Right ventricle myocardium inferior (tissue), 1 donor: Measurements from ENCODE around the gene TSPAN17. TPM values are rescaled to one million over a fixed set of nuclear protein-coding genes. Genes with fewer than 3 reads are reported as not detected.
"Not testable (repeated sequence)": the region's sequence is repeated elsewhere in the genome, so short reads cannot be mapped to it uniquely, and the experiment has no call there.

Experiments used
- ATAC-seq: fragments of 200-7000 bp; cut with Tn5 transposase; one replicate; pipeline ENCODE4 v1.9.1; 2020; ENCODE audit warnings: mild to moderate bottlenecking, moderate library complexity
- DNase-seq: peaks from one replicate; pipeline ENCODE4 v3.0.0; 2021; ENCODE audit errors: missing footprints
- intact Hi-C: fragments of 100-400 bp; cut with DNase I; formaldehyde crosslinking; loops from one replicate; pipeline ENCODE4 v1.11.0; 2022
- microRNA-seq: library from miRNA; unstranded; fragments of <30 nt; microRNA quantifications from one replicate; pipeline ENCODE4 v1.2.0, GENCODE V29; 2020
- total RNA-seq: library from RNA; stranded (reverse); fragmentation: NEBNext Ultra II Directional; extraction: Animal tissue kit (Norgen Biotek cat#: 25700); gene quantifications from one replicate; pipeline ENCODE4 v1.2.1, GENCODE V29; 2021
- donor health status: DM: no; HTN: yes; CAD: no; lungs with severe emphysema.

The TSPAN17 gene
- total RNA-seq, 1 donor from 2014 or later: 30.0 TPM

DNA sequence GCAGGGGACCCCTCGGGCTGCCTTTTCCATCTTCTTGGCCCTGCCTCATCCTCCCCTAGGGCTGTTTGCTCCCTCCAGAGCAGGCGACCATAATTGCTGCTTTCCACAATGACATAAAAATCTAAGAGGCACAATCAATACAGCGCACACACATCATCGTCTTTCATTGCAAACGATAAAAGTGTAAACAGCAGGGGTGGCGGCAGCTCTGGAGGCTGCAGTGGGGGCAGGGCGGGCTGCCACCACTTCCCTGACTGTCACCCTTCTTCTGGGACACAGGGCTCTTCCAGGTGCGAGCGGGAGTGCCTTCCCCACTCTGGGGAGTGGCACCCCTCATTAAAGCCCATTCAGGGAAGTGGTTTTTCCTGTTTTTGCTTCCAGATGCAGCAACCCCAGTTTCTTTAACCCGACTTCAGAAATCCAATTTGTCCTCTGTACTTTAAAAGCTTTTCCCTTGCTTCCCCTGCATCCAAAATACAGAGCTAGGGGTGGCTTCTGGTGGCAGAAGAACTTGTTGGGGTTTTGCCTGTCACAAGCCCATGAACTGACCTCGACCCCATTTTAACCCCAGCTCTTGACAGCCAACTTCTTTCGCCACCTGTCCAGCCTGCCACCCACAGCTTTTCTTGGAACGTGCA lies 45.7 kb downstream of the TSPAN17 start:
- DNase-seq: no peak
- no peak for ATAC-seq
- intact Hi-C loops: no loop called here

DNA sequence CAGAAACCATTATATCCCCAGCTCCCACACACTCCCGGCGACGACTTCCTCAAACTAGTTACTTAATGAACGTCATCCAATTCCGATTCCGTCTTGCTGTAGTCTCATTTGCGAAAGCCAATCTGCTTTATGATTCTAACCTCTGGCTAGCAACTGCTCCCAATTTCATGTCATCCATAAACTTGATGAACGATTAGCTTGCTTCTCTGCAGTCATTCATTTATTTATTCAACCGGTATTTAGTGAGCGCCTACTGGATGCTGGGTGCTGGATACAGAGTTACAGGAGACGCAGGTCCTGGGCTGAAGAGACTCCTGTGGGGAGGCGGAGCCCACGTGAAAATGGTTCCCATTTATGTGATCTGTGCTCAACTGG lies 46.2 kb downstream of the TSPAN17 start:
- no peak for ATAC-seq
- intact Hi-C loops: no loop called here
- DNase-seq: no peak

GRCh38 chr5:176694146-176694545 lies 46.9 kb downstream of the TSPAN17 start:
- DNase-seq: no peak
- intact Hi-C loops: no loop called here
- ATAC-seq: no peak

DNA sequence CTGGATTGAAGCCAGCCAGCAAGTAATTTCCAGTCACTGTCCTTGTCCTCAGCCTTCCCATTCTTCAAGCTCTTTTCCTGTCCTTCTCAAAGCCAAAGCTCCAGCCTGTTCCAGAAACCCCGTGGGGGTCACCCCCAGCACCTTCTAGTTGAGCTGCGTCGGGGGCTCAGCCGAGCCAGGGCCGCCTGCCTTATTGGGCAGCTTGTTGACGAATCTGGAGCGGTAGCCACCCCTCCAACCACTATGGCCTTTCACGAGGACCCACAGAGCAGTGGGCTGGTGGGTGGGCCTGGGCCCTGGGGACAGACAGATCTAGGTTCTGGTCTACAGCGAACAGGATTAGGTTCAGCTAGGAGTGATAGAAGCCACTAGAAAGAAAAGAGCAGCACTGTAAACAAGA lies 47.3 kb downstream of the TSPAN17 start:
- DNase-seq (no peak), ATAC-seq (no peak)
- intact Hi-C loops: no loop called here

DNA sequence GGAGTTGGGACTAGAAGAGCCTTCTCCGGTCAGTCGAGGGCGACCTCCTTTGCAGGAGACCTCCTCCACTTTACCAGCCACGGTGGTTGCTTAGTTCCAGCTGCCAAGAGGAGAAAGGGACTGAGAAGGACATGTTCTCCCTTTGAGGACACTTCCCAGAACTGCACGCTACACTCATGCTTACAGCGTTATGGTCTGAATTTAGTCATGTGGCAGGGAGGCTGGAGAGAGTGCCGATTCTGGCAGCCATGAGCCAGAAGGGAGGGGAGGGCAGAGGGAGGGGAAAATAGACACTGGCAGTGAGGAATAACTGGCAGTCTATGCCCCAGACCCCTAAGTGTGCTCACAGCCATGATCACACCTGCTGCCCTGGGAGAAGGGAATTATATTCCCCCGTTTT lies 47.8 kb downstream of the TSPAN17 start:
- intact Hi-C loops: no loop called here
- peak; percentile 76 for ATAC-seq
- DNase-seq: no peak

- no peak for ATAC-seq
- no peak for DNase-seq
- intact Hi-C loops: no loop called here
Observed at GRCh38 chr5:176697267-176697933, 50.1 kb downstream of the TSPAN17 start.

- ATAC-seq: no peak
- no peak for DNase-seq
- intact Hi-C loops: no loop called here
Observed at GRCh38 chr5:176697934-176698538, 50.8 kb downstream of the TSPAN17 start.

DNA sequence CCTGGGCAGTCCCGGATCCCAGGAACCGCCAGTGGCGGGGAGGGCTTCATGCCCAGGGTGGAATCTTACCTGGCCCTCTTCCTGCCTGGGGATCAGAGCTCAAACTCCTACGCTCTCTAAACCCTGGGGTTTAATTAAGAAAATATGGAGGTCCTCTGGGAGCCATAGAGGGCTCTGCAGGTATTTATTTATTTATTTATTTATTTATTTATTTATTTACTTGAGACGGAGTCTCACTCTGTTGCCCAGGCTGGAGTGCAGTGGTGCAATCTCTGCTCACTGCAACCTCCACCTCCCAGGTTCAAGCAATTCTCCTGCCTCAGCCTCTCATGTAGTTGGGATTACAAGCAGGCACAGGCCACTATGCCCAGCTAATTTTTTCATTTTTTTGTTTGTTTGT lies 52.2 kb downstream of the TSPAN17 start:
- DNase-seq, ATAC-seq, intact Hi-C loops: not testable (repeated sequence)

GRCh38 chr5:176700239-176700847 lies 53.1 kb downstream of the TSPAN17 start:
- intact Hi-C loops: no loop called here
- no peak for DNase-seq
- no peak for ATAC-seq

- DNase-seq: no peak
- intact Hi-C loops: no loop called here
- no peak for ATAC-seq
Observed at GRCh38 chr5:176702671-176703641, 55.7 kb downstream of the TSPAN17 start.

DNA sequence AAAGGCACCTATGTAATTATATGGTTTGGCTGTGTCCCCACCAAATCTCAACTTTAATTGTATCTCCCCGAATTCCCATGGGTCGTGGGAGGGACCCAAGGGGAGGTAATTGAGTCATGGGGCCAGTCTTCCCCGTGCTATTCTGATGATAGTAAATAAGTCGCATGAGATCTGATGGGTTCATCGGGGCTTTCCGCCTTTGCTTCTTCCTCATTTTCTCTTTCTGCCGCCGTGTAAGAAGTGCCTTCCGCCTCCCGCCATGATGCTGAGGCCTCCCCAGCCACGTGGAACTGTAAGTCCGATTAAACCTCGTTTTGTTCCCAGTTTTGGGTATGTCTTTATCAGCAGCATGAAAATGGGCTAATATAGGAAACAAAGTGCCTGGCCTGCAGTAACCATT lies 56.6 kb downstream of the TSPAN17 start:
- ATAC-seq: no peak
- no peak for DNase-seq
- intact Hi-C loops: no loop called here

GRCh38 chr5:176704355-176704754 lies 57.1 kb downstream of the TSPAN17 start:
- no peak for ATAC-seq
- intact Hi-C loops: no loop called here
- DNase-seq: no peak

- no peak for ATAC-seq
- intact Hi-C loops: no loop called here
Observed at GRCh38 chr5:176704817-176705216, 57.5 kb downstream of the TSPAN17 start.

More at GRCh38 chr5:176704817-176705216, 57.5 kb downstream of the TSPAN17 start:
- DNase-seq: no peak

Small RNA genes lying within 50 kb of the gene (microRNA-seq; reads per million reads assigned to microRNA genes)
- gene MIR4281: not detected

Other genes starting within 250 kb of the TSPAN17 start
- gene CLTB, start 230.9 kb upstream of the TSPAN17 start, total RNA-seq: 217 TPM
- gene FAF2, start 199.1 kb upstream of the TSPAN17 start, total RNA-seq: 15.7 TPM
- 25.5 TPM for gene RNF44, start 110.1 kb upstream of the TSPAN17 start, total RNA-seq
- 0.19 TPM for gene CDHR2, start 98.1 kb upstream of the TSPAN17 start, total RNA-seq
- gene GPRIN1, start 37.3 kb upstream of the TSPAN17 start, total RNA-seq: 0.41 TPM
- not detected for gene SNCB, start 16.9 kb upstream of the TSPAN17 start, total RNA-seq
- gene EIF4E1B, start 16.8 kb upstream of the TSPAN17 start, total RNA-seq: not detected
- 0.08 TPM for gene UNC5A, start 163.1 kb downstream of the TSPAN17 start, total RNA-seq